ENCODE results near the gene OR1D5.

GRCh38 chr17:3049705-3050295 lies 13.6 kb downstream of the OR1D5 start:
- TF ChIP-seq CTCF (conservative IDR thresholded peaks at IDR 0.05; ENCODE audit: low read length) (no peak), EZH2phosphoT487 (IDR thresholded peaks at IDR 0.05; ENCODE audit: borderline replicate concordance) (no peak)

Measured in Loucy (cell line).